Keratinocyte (primary cell): ENCODE measurements around the gene NEUROG1. TPM values are rescaled to one million over a fixed set of nuclear protein-coding genes. Genes with fewer than 3 reads are reported as not detected.

ENCODE experiments used
- DNase-seq: peaks from one replicate; pipeline ENCODE4 v3.0.0-alpha.2; 2011; ENCODE audit warnings: low read depth, missing footprints, low spot score
- FAIRE-seq: peaks from 2 replicates; lab custom pipeline; 2011; peaks lifted over from hg19 to GRCh38; lab: Jason Lieb, UNC
- H2AFZ ChIP-seq: 2 replicates; pipeline ENCODE4 v1.6.0; 2012; ENCODE audit warnings: low read length, control low read depth, inconsistent platforms; ENCODE audit not compliant: control insufficient read depth
- H3K27ac ChIP-seq: 2 replicates; pipeline ENCODE4 v1.5.1; 2011; ENCODE audit warnings: low read length; ENCODE audit not compliant: control insufficient read depth, insufficient read depth
- H3K27me3 ChIP-seq: 3 replicates; pipeline ENCODE4 v1.6.0; 2011; ENCODE audit warnings: low read length; ENCODE audit not compliant: control insufficient read depth, insufficient read depth; ENCODE audit errors: extremely low read depth
- H3K36me3 ChIP-seq, 2 experiments: 2 replicates in 1 of 2; 3 replicates in 1 of 2; pipeline ENCODE4 v1.5.1; 2011; ENCODE audit warnings: low read length in 2 of 2, mild to moderate bottlenecking in 1 of 2; ENCODE audit not compliant: control insufficient read depth in 2 of 2, insufficient read depth in 2 of 2; ENCODE audit errors: extremely low read depth in 1 of 2
- H3K4me1 ChIP-seq: 3 replicates; pipeline ENCODE4 v1.5.1; 2011; ENCODE audit warnings: low read length; ENCODE audit not compliant: control insufficient read depth, insufficient read depth; ENCODE audit errors: extremely low read depth
- H3K4me2 ChIP-seq: 3 replicates; pipeline ENCODE4 v1.6.0; 2011; ENCODE audit warnings: low read depth, low read length; ENCODE audit not compliant: control insufficient read depth, insufficient read depth; ENCODE audit errors: extremely low read depth
- H3K4me3 ChIP-seq, 3 experiments: fragments of 200-600 bp in 1 of 3; sonication (generic) in 1 of 3; 2 replicates in 2 of 3; 3 replicates in 1 of 3; pipeline ENCODE4 v1.5.1; 2011 to 2016; ENCODE audit warnings: low read length in 3 of 3, mild to moderate bottlenecking in 3 of 3, control low read depth in 2 of 3, inconsistent platforms in 1 of 3, low read depth in 1 of 3, mixed read lengths in 1 of 3, mixed run types in 1 of 3, moderate library complexity in 1 of 3; ENCODE audit not compliant: control insufficient read depth in 2 of 3, insufficient read depth in 2 of 3; ENCODE audit errors: extremely low read depth in 1 of 3
- H3K79me2 ChIP-seq: 2 replicates; pipeline ENCODE4 v1.6.0; 2012; ENCODE audit warnings: low read length; ENCODE audit not compliant: control insufficient read depth, insufficient read depth
- H3K9ac ChIP-seq: 3 replicates; pipeline ENCODE4 v1.6.0; 2011; ENCODE audit warnings: low read length; ENCODE audit not compliant: control insufficient read depth, insufficient read depth; ENCODE audit errors: extremely low read depth
- H3K9me1 ChIP-seq: 3 replicates; pipeline ENCODE4 v1.6.0; 2011; ENCODE audit warnings: low read length; ENCODE audit not compliant: control insufficient read depth, insufficient read depth; ENCODE audit errors: extremely low read depth
- H3K9me3 ChIP-seq: 2 replicates; pipeline ENCODE4 v1.5.1; 2012; ENCODE audit warnings: low read depth, low read length; ENCODE audit not compliant: control insufficient read depth
- H4K20me1 ChIP-seq: 3 replicates; pipeline ENCODE4 v1.6.0; 2011; ENCODE audit warnings: low read length; ENCODE audit not compliant: control insufficient read depth, insufficient read depth; ENCODE audit errors: extremely low read depth
- EZH2 ChIP-seq: IDR thresholded peaks from one replicate; pipeline ENCODE4 v1.6.1; 2012; ENCODE audit warnings: inconsistent platforms, mild to moderate bottlenecking, low read length, moderate library complexity
- dilution Hi-C: fragments of 300-500 bp; cut with MboI; formaldehyde crosslinking; loops from one replicate; pipeline ENCODE4 v1.7.0; 2020; ENCODE audit warnings: low sequenced_read_pairs; ENCODE audit not compliant: extremely low pct_ligation_motif_present
- polyA plus RNA-seq, 5 experiments: library from polyadenylated mRNA; depleted of rRNA in 3 of 5; stranded (reverse) in 3 of 5; stranded (forward) in 1 of 5; unstranded in 1 of 5; fragments of >200 nt; gene quantifications; 1 replicate in 1 of 5; 2 replicates in 3 of 5; 3 replicates in 1 of 5; pipeline versions ENCODE4 v1.2.1 to v1.2.3, GENCODE V29; 2011 to 2012; ENCODE audit warnings: missing spikeins in 2 of 5, low read depth in 1 of 5, low replicate concordance in 1 of 5
- TF ChIP-seq, protein P1 (sequence below), 3 experiments: IDR thresholded peaks in 1 of 3; conservative IDR thresholded peaks in 1 of 3; optimal IDR thresholded peaks in 1 of 3; 2 replicates in 2 of 3; 3 replicates in 1 of 3; pipeline versions ENCODE3 to v1.5.1; 2011; ENCODE audit warnings: low read length in 3 of 3, mild to moderate bottlenecking in 3 of 3, moderate library complexity in 2 of 3, control low read depth in 1 of 3, inconsistent platforms in 1 of 3; ENCODE audit not compliant: insufficient read depth in 2 of 3; ENCODE audit errors: extremely low read depth in 1 of 3

The NEUROG1 gene
- polyA plus RNA-seq, 1 donor (not counting 4 experiments of a cell fraction or from before 2014, with no cell fraction given) = not detected

DNA sequence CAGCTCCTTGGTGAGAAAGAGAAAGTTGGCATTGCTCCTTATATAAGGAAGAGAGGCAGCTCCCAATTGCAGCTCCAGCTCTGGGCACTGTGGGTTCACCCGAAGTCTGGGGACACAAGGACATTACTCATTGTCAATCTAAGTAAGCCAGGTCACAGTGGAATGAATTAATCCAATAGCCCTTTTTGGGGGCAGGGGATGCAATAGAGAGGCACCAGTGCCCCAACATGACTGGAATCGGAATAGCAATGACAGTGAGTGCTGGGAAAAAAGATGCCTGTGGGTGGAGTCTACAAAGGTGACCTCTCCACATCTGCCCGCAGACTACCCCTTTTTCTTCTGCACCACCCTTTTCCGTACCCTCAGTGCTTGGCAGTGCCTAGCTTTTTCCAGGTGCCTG is 11.1 kb upstream of the NEUROG1 start:
- FAIRE-seq (no peak), DNase-seq (no peak)
- TF ChIP-seq, protein P1, sequence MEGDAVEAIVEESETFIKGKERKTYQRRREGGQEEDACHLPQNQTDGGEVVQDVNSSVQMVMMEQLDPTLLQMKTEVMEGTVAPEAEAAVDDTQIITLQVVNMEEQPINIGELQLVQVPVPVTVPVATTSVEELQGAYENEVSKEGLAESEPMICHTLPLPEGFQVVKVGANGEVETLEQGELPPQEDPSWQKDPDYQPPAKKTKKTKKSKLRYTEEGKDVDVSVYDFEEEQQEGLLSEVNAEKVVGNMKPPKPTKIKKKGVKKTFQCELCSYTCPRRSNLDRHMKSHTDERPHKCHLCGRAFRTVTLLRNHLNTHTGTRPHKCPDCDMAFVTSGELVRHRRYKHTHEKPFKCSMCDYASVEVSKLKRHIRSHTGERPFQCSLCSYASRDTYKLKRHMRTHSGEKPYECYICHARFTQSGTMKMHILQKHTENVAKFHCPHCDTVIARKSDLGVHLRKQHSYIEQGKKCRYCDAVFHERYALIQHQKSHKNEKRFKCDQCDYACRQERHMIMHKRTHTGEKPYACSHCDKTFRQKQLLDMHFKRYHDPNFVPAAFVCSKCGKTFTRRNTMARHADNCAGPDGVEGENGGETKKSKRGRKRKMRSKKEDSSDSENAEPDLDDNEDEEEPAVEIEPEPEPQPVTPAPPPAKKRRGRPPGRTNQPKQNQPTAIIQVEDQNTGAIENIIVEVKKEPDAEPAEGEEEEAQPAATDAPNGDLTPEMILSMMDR (optimal IDR thresholded peaks at IDR 0.05 in 1 of 3, IDR thresholded peaks at IDR 0.05 in 1 of 3, conservative IDR thresholded peaks at IDR 0.05 in 1 of 3; ENCODE audit: extremely low read depth in 1 of 3, insufficient read depth in 2 of 3, low read length in 3 of 3) = peak in 1 of 3 experiments; percentile 41
- TF ChIP-seq EZH2 = no peak
- H4K20me1 ChIP-seq = no peaks in the 10 kb centered on the region
- H2AFZ ChIP-seq = no peak overlapping the region
- dilution Hi-C loops = no loop called here
- no peak overlapping the region for H3K9ac ChIP-seq
- H3K4me2 ChIP-seq = no peak overlapping the region
- H3K27ac ChIP-seq = no peak overlapping the region
- no peaks in the 10 kb centered on the region for H3K9me1 ChIP-seq
- H3K27me3 ChIP-seq = peaks cover 55% of the 10 kb centered on the region
- peaks cover 4% of the 10 kb centered on the region for H3K4me1 ChIP-seq
- no peaks in the 10 kb centered on the region for H3K79me2 ChIP-seq
- H3K9me3 ChIP-seq = no peaks in the 10 kb centered on the region
- no peaks in the 10 kb centered on the region for H3K36me3 ChIP-seq
- no peak overlapping the region for H3K4me3 ChIP-seq

DNA sequence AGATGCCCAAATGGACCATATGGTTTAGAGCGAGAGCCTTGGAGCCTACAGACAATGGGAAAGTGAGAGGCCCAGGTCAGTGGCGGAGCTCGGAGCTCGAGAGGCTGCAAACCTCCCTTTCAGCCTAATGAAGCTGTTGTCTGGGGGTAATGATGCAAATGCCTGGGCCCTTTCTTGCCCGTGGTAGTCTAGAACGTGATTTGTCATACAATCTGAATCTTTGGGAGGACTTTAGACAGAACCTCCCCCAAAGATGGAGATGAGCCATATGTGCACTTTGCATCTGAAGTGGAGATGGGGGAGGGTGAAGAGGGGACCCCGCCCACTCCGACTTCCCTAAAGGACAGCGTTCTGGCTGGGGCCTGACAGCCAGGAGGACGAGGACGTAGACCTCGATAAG is 10.3 kb upstream of the NEUROG1 start:
- Histone ChIP-seq H2AFZ (no peak overlapping the region), H3K9ac (no peak overlapping the region), H3K79me2 (no peaks in the 10 kb centered on the region), H4K20me1 (no peaks in the 10 kb centered on the region), H3K9me3 (no peaks in the 10 kb centered on the region), H3K4me2 (no peak overlapping the region), H3K4me1 (peaks cover 4% of the 10 kb centered on the region), H3K4me3 (no peak overlapping the region), H3K9me1 (no peaks in the 10 kb centered on the region), H3K27me3 (peaks cover 61% of the 10 kb centered on the region), H3K36me3 (no peaks in the 10 kb centered on the region), H3K27ac (no peak overlapping the region)
- no peak for DNase-seq
- dilution Hi-C loops = no loop called here
- TF ChIP-seq EZH2 = no peak
- TF ChIP-seq, protein P1 (optimal IDR thresholded peaks at IDR 0.05 in 1 of 3, IDR thresholded peaks at IDR 0.05 in 1 of 3, conservative IDR thresholded peaks at IDR 0.05 in 1 of 3; ENCODE audit: extremely low read depth in 1 of 3, insufficient read depth in 2 of 3, low read length in 3 of 3) = no peak
- no peak for FAIRE-seq
